Heart left ventricle (tissue), 16 donors: ENCODE measurements around the gene MAPK12. TPM values are rescaled to one million over a fixed set of nuclear protein-coding genes. Genes with fewer than 3 reads are reported as not detected.

Experiments
- ATAC-seq, 4 donors: fragments of 200-7000 bp; cut with Tn5 transposase; one replicate each; pipeline ENCODE4 v1.9.1; 2020 to 2022; ENCODE audit warnings: moderate library complexity in 4 of 4, mild to moderate bottlenecking in 3 of 4, moderate number of reproducible peaks in 1 of 4
- DNase-seq, 5 donors: peaks; one replicate each; pipeline ENCODE4 v3.0.0-alpha.2; 2020
- H3K27ac ChIP-seq, 12 donors: fragments of 200-600 bp; sonication (generic) in 4 of 12; one replicate each; pipeline versions ENCODE4 v1.5.0 to v1.8.0; 2016 to 2022; ENCODE audit warnings: mild to moderate bottlenecking in 2 of 12
- H3K27me3 ChIP-seq, 9 donors: fragments of 200-600 bp; sonication (generic) in 2 of 9; one replicate each; pipeline versions ENCODE4 v1.5.1 to v1.8.0; 2016 to 2022; ENCODE audit warnings: mild to moderate bottlenecking in 3 of 9
- H3K36me3 ChIP-seq, 9 donors: fragments of 200-600 bp; sonication (generic) in 2 of 9; one replicate each; pipeline versions ENCODE4 v1.5.0 to v1.8.0; 2018 to 2022; ENCODE audit warnings: mild to moderate bottlenecking in 2 of 9
- H3K4me1 ChIP-seq, 12 donors: fragments of 200-600 bp; sonication (generic) in 4 of 12; one replicate each; pipeline versions ENCODE4 v1.5.0 to v1.8.0; 2016 to 2022; ENCODE audit warnings: mild to moderate bottlenecking in 3 of 12
- H3K4me3 ChIP-seq, 12 donors: fragments of 200-600 bp; sonication (generic) in 4 of 12; one replicate each; pipeline versions ENCODE4 v1.5.0 to v1.8.0; 2017 to 2022; ENCODE audit warnings: mild to moderate bottlenecking in 9 of 12, moderate library complexity in 4 of 12
- H3K9me3 ChIP-seq, 12 donors: fragments of 200-600 bp; sonication (generic) in 4 of 12; one replicate each; pipeline versions ENCODE4 v1.5.0 to v1.8.0; 2016 to 2022; ENCODE audit warnings: mild to moderate bottlenecking in 1 of 12
- POLR2A ChIP-seq, 2 donors: fragments of 450-650 bp; IDR thresholded peaks; one replicate each; pipeline ENCODE4 v1.6.1; 2017; ENCODE audit warnings: antibody characterized with exemption in 2 of 2, mild to moderate bottlenecking in 2 of 2, moderate library complexity in 2 of 2
- WGBS, 4 donors: extraction: QIAGEN DNeasy Blood & Tissue Kit in 2 of 4; methylation state at CpG; one replicate each; pipeline versions ENCODE4 v1.1.5 to v1.1.7; 2013 to 2018; 5-methylcytosine and 5-hydroxymethylcytosine counted together
- intact Hi-C, 10 donors: fragments of 100-400 bp; cut with DNase I; formaldehyde crosslinking; loops; one replicate each; pipeline versions ENCODE4 v1.11.1 to v1.14.2; 2022
- polyA plus RNA-seq, 2 donors: library from polyadenylated mRNA; stranded (reverse); fragments of 200-250 nt; gene quantifications; one replicate each; pipeline ENCODE4 v1.2.3, GENCODE V29; 2013
- total RNA-seq, 9 donors: library from RNA; depleted of rRNA in 2 of 9; stranded (reverse); fragments of >200 nt in 2 of 9; fragmentation: NEBNext Ultra II Directional in 3 of 9; extraction: Animal tissue kit (Norgen Biotek cat#: 25700) in 3 of 9; gene quantifications; one replicate each; pipeline versions ENCODE4 v1.1.0 to v1.2.4, GENCODE V29; 2016 to 2023
- TF ChIP-seq, protein P1 (sequence below), 12 donors: fragments of 200-600 bp; sonication (generic) in 4 of 12; IDR thresholded peaks; one replicate each; pipeline versions ENCODE4 v1.5.0 to v1.8.0; 2018 to 2022; ENCODE audit warnings: antibody characterized with exemption in 12 of 12, mild to moderate bottlenecking in 5 of 12
- donor health status: ischemic (EF 13 %, LVEDD 7.1; RV severe dilation, severe dysfunction).
- donor health status: healthy with polysubstance abuse.
- donor health status: DM: no; HTN: yes; CAD: no.
- donor health status: DM: no; HTN: no; CAD: no.
- donor health status: ischemic (EF 25% LVEDD 6.9; RV normal size, moderate dysfunction).
- donor health status: ischemic (EF 25% LVEDD 5.7; RV mildly dilated, moderate dysfunction).
- donor health status: healthy.
- donor health status: DM: yes; HTN: yes; CAD: no.
- donor health status: ischemic (EF 35%, LVEDD 5.7; RV mildly dilated, moderate dysfunction).
- donor health status: nonischemic (EF 11% LVEDD 7.7; RV severe dilation, severe dysfunction).
- donor health status: DM: yes; HTN: yes; CAD: no.
- donor health status: PGD.
- donor health status: ischemic (EF 29% LVEDD 5.4; RV normal size, mild dysfunction).
- donor health status: nonischemic (EF 23%, LVEDD 6.1; RV moderate dilation, normal function).

The MAPK12 gene
- total and polyA plus RNA-seq, 11 donors: 11.6 to 18.0 (median 15.5) TPM

DNA sequence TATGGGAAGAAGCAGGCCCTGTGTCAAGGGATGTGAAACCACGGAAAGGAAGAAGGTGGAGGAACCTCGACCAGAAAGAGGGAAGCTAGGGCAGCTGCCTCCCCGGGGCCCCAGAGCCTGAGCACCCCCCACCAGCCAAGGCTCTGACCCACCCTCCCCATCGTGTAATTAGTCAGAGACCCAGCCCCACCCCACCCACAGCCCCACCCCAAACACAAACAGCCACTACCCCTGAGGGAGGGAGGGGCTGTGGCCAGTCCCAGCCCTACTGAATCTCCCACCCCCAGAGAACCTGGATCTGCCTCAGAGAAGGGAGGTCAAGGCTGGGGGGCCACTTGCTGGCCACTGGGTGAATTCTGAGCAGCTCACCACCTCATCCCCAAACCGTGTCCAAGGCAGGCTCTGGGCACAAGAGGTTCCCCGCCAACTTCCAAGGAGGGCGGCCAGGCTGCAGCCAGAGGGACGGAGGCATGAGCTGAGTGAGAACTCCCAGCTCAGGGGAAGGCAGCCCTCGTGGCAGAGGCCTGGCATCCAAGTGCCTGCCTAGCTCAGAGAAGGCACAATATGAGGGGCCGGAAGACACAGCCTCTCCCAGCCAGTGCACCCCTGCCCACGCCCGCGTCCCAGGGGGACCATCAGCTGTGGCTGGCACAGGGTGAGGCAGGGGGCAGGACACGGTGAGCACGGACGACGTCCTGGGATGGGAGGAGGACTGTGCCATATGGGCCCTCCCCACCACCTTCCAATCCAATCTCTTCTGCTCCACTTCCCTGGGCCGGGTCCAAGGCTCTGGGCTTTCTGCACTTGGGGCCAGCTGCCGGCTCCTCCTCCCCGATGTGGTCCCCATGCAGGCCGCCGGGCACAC lies 43.3 kb upstream of the MAPK12 start:
- Histone ChIP-seq H3K4me3 (peak overlapping the region in 10 of 12 donors; percentile 55 to 99 (median 92)), H3K9me3 (no peaks in the 10 kb centered on the region), H3K27ac (peak overlapping the region; percentile 47 to 98 (median 93)), H3K27me3 (no peaks in the 10 kb centered on the region), H3K36me3 (no peaks in the 10 kb centered on the region), H3K4me1 (peaks cover 26 to 90% (median 81%) of the 10 kb centered on the region in 12 donors)
- ATAC-seq (peak in 1 of 4 donors; percentile 3), DNase-seq (peak in 3 of 5 donors; percentile 55 to 79 (median 57))
- intact Hi-C loops: loop anchor here in 2 of 10 donors (5.0 kb wide), 1 partner anchor 32 kb away; the partner anchor contains the start of gene MAPK11 (in 2 of the 2)
- 38 to 45% (median 44%) methylated on average over 7 to 22 of the region's 22 CpGs for WGBS, 4 donors
- TF ChIP-seq POLR2A (IDR thresholded peaks at IDR 0.05): no peak
- TF ChIP-seq, protein P1, sequence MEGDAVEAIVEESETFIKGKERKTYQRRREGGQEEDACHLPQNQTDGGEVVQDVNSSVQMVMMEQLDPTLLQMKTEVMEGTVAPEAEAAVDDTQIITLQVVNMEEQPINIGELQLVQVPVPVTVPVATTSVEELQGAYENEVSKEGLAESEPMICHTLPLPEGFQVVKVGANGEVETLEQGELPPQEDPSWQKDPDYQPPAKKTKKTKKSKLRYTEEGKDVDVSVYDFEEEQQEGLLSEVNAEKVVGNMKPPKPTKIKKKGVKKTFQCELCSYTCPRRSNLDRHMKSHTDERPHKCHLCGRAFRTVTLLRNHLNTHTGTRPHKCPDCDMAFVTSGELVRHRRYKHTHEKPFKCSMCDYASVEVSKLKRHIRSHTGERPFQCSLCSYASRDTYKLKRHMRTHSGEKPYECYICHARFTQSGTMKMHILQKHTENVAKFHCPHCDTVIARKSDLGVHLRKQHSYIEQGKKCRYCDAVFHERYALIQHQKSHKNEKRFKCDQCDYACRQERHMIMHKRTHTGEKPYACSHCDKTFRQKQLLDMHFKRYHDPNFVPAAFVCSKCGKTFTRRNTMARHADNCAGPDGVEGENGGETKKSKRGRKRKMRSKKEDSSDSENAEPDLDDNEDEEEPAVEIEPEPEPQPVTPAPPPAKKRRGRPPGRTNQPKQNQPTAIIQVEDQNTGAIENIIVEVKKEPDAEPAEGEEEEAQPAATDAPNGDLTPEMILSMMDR (IDR thresholded peaks at IDR 0.05): no peak

DNA sequence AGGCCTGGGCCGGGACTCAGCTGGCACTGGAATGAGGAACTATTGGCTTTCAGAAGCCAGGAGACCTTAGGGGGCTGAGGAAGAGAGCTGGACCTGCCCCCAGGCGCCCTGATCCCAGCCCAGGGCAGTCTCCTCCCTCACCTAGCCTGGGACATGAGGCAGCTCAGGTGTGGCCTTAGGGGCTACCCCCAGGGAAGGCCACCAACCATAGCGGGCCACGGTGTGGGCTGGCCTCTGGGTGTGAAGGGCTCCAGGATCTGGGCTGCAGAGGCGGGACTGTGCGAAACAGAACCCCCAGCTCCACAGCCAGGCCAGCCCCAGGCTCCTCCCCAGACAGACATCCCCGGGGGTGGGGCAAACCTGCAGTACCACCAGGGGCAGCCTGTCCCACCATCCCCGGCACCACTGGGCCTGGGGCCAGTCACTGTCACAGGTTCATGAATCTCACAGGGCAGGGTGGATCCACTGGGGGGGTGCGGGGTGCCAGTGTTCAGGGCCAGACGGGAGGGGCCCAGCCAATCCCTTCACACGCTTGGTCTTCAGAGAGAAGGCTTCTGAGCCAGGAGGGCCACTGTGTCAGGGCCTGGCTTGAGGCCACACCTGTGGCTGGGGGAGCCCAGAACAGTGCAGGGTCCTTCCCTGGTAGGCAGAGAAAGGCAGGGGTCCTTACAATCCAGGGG lies 42.5 kb upstream of the MAPK12 start:
- intact Hi-C loops: no loop called here
- no peak for TF ChIP-seq POLR2A (IDR thresholded peaks at IDR 0.05)
- TF ChIP-seq, protein P1 (IDR thresholded peaks at IDR 0.05): peak in 2 of 12 donors; percentile 4
- Histone ChIP-seq H3K27ac (peak overlapping the region in 11 of 12 donors; percentile 58 to 98 (median 93)), H3K4me1 (peaks cover 26 to 90% (median 80%) of the 10 kb centered on the region in 12 donors), H3K9me3 (no peaks in the 10 kb centered on the region), H3K27me3 (no peaks in the 10 kb centered on the region), H3K36me3 (no peaks in the 10 kb centered on the region), H3K4me3 (peak overlapping the region in 6 of 12 donors; percentile 10 to 91 (median 32))
- ATAC-seq (peak in 2 of 4 donors; percentile 5 to 14), DNase-seq (peak in 3 of 5 donors; percentile 50 to 67 (median 52))
- WGBS, 4 donors: 41 to 46% (median 46%) methylated on average over 8 to 11 of the region's 11 CpGs; no CpG with 5 or more reads in 1 of the 4 donors

DNA sequence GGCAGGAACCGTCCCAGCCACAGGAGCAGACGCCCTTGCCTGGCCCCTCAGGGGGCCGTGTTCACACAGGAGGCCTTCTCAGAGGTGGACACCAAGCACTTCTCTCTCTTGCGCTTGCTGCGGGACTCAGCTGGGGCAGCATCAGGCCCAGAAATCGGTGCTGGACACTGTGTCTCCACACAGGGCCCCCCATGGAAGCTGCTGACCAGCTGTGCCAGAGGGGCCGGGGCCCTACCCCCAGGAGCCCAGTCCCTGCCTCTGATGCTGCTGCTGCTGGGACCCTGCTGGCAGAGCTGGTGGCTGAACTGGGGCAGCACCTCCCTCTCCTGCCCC lies 42.0 kb upstream of the MAPK12 start:
- no peak for DNase-seq
- 48 to 64% (median 60%) methylated on average over 6 to 7 of the region's 7 CpGs for WGBS, 4 donors
- intact Hi-C loops: no loop called here
- H3K4me1 ChIP-seq: peaks cover 26 to 92% (median 81%) of the 10 kb centered on the region in 12 donors
- ATAC-seq: no peak
- H3K9me3 ChIP-seq: no peaks in the 10 kb centered on the region
- H3K27ac ChIP-seq: peak overlapping the region in 11 of 12 donors; percentile 58 to 98 (median 93)
- H3K4me3 ChIP-seq: peak overlapping the region in 4 of 12 donors; percentile 10 to 91 (median 54)
- H3K36me3 ChIP-seq: no peaks in the 10 kb centered on the region
- TF ChIP-seq POLR2A (IDR thresholded peaks at IDR 0.05): no peak
- TF ChIP-seq, protein P1 (IDR thresholded peaks at IDR 0.05): no peak
- no peaks in the 10 kb centered on the region for H3K27me3 ChIP-seq

DNA sequence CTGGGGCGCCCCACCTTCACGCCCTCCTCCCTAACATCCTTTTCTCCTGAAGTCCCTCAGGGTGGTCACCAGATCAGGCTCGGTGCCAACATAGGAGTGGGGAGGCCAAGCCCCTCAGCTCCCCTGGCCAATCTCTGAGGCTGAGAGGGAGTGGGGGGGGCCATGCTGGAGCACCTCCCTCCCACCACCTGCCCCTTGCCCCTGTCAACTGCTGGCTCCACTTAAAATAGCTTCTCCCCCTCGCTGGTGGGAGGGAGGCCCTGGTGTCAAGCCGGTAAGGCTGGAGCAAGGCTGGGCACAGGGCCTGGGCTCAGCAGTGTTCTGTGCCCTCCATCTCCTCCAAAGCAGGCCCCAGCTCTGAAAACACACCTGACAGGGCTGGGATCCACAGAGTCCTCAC lies 41.1 kb upstream of the MAPK12 start:
- ATAC-seq: peak; percentile 9 to 53 (median 20)

More for the DNA sequence above, 41.1 kb upstream of the MAPK12 start:
- intact Hi-C loops: no loop called here
- H3K9me3 ChIP-seq: no peaks in the 10 kb centered on the region
- H3K36me3 ChIP-seq: no peaks in the 10 kb centered on the region
- peak in 3 of 5 donors; percentile 58 to 80 (median 60) for DNase-seq
- H3K4me3 ChIP-seq: no peak overlapping the region
- H3K4me1 ChIP-seq: peaks cover 26 to 92% (median 78%) of the 10 kb centered on the region in 12 donors
- H3K27ac ChIP-seq: peak overlapping the region in 11 of 12 donors; percentile 57 to 98 (median 93)
- TF ChIP-seq, protein P1 (IDR thresholded peaks at IDR 0.05): no peak
- TF ChIP-seq POLR2A (IDR thresholded peaks at IDR 0.05): no peak
- no peaks in the 10 kb centered on the region for H3K27me3 ChIP-seq
- WGBS, 4 donors: 45 to 60% (median 56%) methylated on average over 1 to 5 of the region's 5 CpGs
